ENCODE measurements around the gene PCSK7. TPM values are rescaled to one million over a fixed set of nuclear protein-coding genes. Genes with fewer than 3 reads are reported as not detected.

The PCSK7 gene
- total and polyA plus RNA-seq, 12 donors: 22.6 to 54.4 (median 42.2) TPM

GRCh38 chr11:117169736-117170135, 62.1 kb downstream of the PCSK7 start:
- Histone ChIP-seq H3K27ac (no peak overlapping the region), H3K4me3 (no peak overlapping the region), H3K4me1 (replicated peaks in 1 of 2) (peaks cover 0 to 30% of the 10 kb centered on the region in 2 donors), H3K27me3 (no peaks in the 10 kb centered on the region), H3K36me3 (replicated peaks in 1 of 2) (peaks cover 0 to 61% of the 10 kb centered on the region in 2 donors), H3K9me3 (replicated peaks in 1 of 3) (no peaks in the 10 kb centered on the region)
- DNase-seq: no peak
- WGBS, 4 donors: 83 to 92% (median 87%) methylated on average over 2 of the region's 2 CpGs
- TF ChIP-seq CTCF (IDR thresholded peaks at IDR 0.05): no peak
- no peak for TF ChIP-seq POLR2A (IDR thresholded peaks at IDR 0.05)
- intact Hi-C loops (cut with DNase I): no loop called here

- WGBS, 4 donors: 62 to 83% (median 69%) methylated on average over 1 of the region's 1 CpG
- DNase-seq: no peak
- Histone ChIP-seq H3K27me3 (no peaks in the 10 kb centered on the region), H3K4me1 (replicated peaks in 1 of 2) (peaks cover 0 to 10% of the 10 kb centered on the region in 2 donors), H3K36me3 (replicated peaks in 1 of 2) (peaks cover 0 to 93% of the 10 kb centered on the region in 2 donors), H3K27ac (no peak overlapping the region), H3K4me3 (no peak overlapping the region), H3K9me3 (replicated peaks in 1 of 3) (no peaks in the 10 kb centered on the region)
- TF ChIP-seq POLR2A (IDR thresholded peaks at IDR 0.05) (no peak), CTCF (IDR thresholded peaks at IDR 0.05) (no peak)
- intact Hi-C loops (cut with DNase I): no loop called here
Observed at GRCh38 chr11:117166491-117166890, 65.4 kb downstream of the PCSK7 start.

- no peak for TF ChIP-seq POLR2A (IDR thresholded peaks at IDR 0.05)
- TF ChIP-seq CTCF (IDR thresholded peaks at IDR 0.05): no peak
- no peak for DNase-seq
- no peak overlapping the region for H3K27ac ChIP-seq
- peaks cover 0 to 12% of the 10 kb centered on the region in 2 donors for H3K4me1 ChIP-seq (replicated peaks in 1 of 2)
- no peaks in the 10 kb centered on the region for H3K27me3 ChIP-seq
- no peak overlapping the region for H3K4me3 ChIP-seq
- peaks cover 0 to 76% of the 10 kb centered on the region in 2 donors for H3K36me3 ChIP-seq (replicated peaks in 1 of 2)
- WGBS, 4 donors: 65 to 74% (median 73%) methylated on average over 2 of the region's 2 CpGs
- intact Hi-C loops (cut with DNase I): no loop called here
- H3K9me3 ChIP-seq (replicated peaks in 1 of 3): no peaks in the 10 kb centered on the region
Observed at GRCh38 chr11:117160826-117161225, 71.0 kb downstream of the PCSK7 start.

DNA sequence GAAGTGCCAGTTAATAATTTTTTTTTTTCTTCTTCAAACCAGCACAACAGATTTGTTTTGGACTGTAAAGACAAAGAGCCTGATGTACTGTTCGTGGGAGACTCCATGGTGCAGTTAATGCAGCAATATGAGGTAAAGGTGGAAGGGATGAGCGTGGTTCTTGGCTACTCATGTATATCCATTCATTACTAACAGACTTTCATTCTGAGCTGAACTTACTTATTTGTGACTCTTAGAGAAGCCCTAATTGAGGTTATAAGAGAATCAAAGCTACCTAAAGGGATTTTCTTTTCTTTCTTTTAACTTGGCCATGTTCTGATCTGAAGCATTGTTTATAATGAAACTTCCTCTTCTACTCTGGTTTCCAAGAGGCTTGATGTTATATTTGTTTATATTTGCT, 72.0 kb downstream of the PCSK7 start:
- intact Hi-C loops (cut with DNase I): no loop called here
- no peaks in the 10 kb centered on the region for H3K27me3 ChIP-seq
- DNase-seq: no peak
- TF ChIP-seq CTCF (IDR thresholded peaks at IDR 0.05) (no peak), POLR2A (IDR thresholded peaks at IDR 0.05) (no peak)
- no peak overlapping the region for H3K4me3 ChIP-seq
- whole genome bisulfite sequencing, 4 donors: 86 to 97% (median 93%) methylated on average over 2 of the region's 2 CpGs
- peaks cover 0 to 77% of the 10 kb centered on the region in 2 donors for H3K36me3 ChIP-seq (replicated peaks in 1 of 2)
- peaks cover 0 to 12% of the 10 kb centered on the region in 2 donors for H3K4me1 ChIP-seq (replicated peaks in 1 of 2)
- H3K27ac ChIP-seq: no peak overlapping the region
- no peaks in the 10 kb centered on the region for H3K9me3 ChIP-seq (replicated peaks in 1 of 3)

Data from adrenal gland (tissue), 12 donors.